ENCODE measurements around the gene NTNG2. TPM values are rescaled to one million over a fixed set of nuclear protein-coding genes. Genes with fewer than 3 reads are reported as not detected.

Gene NTNG2
- total RNA-seq, 4 donors from 2014 or later, result 0.44 to 1.2 (median 0.75) TPM

DNA sequence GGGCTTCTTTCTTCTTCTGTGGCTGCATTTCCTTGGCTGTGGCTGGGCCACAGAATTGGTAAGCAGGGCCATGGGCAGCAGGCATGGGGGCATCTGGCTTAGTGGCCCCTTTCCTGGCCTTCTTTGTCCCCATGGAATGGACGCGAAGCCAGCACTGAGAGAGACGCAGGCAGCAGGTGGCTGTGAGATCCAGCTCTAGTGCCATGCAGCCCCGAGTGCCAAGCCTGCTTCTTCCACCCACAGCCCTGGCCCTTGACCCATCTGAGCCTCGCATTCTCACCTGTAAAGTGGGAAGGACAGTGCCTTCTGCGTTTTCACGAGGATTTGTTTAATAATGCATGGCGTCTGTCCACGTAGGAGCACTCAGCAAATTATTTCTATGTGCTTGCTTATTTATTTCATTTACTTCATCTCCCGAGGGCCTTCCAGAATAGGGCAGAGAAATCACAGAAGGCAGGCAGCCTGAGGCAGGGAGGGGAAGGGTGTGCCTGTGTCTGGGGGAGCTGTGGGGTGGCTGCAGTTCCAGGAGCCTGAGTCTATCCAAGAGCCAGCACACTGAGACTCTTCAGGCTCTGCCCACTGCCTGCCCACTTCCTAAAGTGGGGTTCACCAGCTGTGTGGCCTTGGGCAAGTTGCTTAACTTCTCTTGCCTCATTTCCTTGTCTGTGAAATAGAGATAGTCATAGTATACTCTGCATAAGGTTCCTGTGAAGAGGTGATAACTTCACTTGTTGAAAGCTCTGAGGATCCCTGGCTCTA lies 55.2 kb downstream of the NTNG2 start:
- Histone ChIP-seq H3K4me1 (peaks cover 4 to 10% of the 10 kb centered on the region in 2 donors), H3K4me3 (replicated peaks in 1 of 3) (no peak overlapping the region), H3K9me3 (no peaks in the 10 kb centered on the region), H3K36me3 (no peaks in the 10 kb centered on the region), H3K27me3 (no peaks in the 10 kb centered on the region), H3K27ac (no peak overlapping the region)
- DNase-seq, result no peak
- intact Hi-C loops (cut with DNase I), result no loop called here
- 78 to 80% methylated on average over 10 of the region's 10 CpGs for WGBS, 2 donors
- TF ChIP-seq POLR2A (IDR thresholded peaks at IDR 0.05), result no peak
- TF ChIP-seq, protein P1, sequence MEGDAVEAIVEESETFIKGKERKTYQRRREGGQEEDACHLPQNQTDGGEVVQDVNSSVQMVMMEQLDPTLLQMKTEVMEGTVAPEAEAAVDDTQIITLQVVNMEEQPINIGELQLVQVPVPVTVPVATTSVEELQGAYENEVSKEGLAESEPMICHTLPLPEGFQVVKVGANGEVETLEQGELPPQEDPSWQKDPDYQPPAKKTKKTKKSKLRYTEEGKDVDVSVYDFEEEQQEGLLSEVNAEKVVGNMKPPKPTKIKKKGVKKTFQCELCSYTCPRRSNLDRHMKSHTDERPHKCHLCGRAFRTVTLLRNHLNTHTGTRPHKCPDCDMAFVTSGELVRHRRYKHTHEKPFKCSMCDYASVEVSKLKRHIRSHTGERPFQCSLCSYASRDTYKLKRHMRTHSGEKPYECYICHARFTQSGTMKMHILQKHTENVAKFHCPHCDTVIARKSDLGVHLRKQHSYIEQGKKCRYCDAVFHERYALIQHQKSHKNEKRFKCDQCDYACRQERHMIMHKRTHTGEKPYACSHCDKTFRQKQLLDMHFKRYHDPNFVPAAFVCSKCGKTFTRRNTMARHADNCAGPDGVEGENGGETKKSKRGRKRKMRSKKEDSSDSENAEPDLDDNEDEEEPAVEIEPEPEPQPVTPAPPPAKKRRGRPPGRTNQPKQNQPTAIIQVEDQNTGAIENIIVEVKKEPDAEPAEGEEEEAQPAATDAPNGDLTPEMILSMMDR (IDR thresholded peaks at IDR 0.05), result no peak

DNA sequence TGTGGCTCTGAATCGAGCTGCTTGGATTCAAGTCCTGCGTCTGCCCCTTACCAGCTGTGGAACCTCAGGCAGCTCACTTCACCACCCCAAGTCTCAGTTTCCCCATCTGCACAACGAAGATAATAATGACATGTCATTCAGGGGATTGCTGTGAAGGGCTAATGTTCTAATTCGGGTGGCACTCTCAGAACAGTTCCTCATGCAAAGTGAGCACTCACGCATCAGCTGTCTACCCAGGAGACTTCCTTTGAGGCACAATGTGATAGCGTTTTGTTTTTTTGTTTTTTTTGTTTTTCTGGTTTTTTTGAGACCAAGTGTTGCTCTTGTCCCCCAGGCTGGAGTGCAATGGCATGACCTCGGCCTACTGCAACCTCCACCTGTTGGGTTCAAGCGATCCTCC lies 56.4 kb downstream of the NTNG2 start:
- intact Hi-C loops (cut with DNase I), result no loop called here
- Histone ChIP-seq H3K9me3 (no peaks in the 10 kb centered on the region), H3K4me1 (peaks cover 4 to 10% of the 10 kb centered on the region in 2 donors), H3K27ac (no peak overlapping the region), H3K36me3 (no peaks in the 10 kb centered on the region), H3K4me3 (replicated peaks in 1 of 3) (no peak overlapping the region), H3K27me3 (no peaks in the 10 kb centered on the region)
- 84 to 86% methylated on average over 8 of the region's 8 CpGs for WGBS, 2 donors
- no peak for DNase-seq
- TF ChIP-seq, protein P1 (IDR thresholded peaks at IDR 0.05), result no peak
- no peak for TF ChIP-seq POLR2A (IDR thresholded peaks at IDR 0.05)

DNA sequence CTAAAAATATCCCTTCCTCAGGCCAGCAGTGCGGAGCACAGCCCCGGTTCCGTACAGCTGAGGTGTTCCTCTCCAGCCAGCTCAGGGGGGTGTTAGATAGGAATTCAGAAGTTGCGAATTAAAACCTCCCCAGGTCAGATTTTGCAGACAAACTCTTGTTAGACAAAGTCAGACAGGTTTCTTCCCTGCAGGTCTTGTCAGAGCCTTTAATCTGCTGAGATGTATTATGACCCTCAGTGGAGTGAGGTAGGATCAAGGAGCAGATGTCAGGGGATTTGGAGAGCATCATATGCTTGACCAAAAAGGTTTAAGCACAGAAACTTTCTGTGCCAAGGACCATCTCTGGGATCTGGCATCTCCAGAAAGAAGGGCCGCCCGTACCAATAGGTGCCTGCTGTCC lies 60.1 kb downstream of the NTNG2 start:
- no peaks in the 10 kb centered on the region for H3K9me3 ChIP-seq
- H3K27ac ChIP-seq, result no peak overlapping the region
- H3K4me1 ChIP-seq, result no peaks in the 10 kb centered on the region
- H3K27me3 ChIP-seq, result no peaks in the 10 kb centered on the region
- DNase-seq, result no peak
- no peaks in the 10 kb centered on the region for H3K36me3 ChIP-seq
- intact Hi-C loops (cut with DNase I), result no loop called here
- no peak for TF ChIP-seq POLR2A (IDR thresholded peaks at IDR 0.05)
- TF ChIP-seq, protein P1 (IDR thresholded peaks at IDR 0.05), result no peak
- 86 to 87% methylated on average over 6 of the region's 6 CpGs for WGBS, 2 donors
- no peak overlapping the region for H3K4me3 ChIP-seq (replicated peaks in 1 of 3)

DNA sequence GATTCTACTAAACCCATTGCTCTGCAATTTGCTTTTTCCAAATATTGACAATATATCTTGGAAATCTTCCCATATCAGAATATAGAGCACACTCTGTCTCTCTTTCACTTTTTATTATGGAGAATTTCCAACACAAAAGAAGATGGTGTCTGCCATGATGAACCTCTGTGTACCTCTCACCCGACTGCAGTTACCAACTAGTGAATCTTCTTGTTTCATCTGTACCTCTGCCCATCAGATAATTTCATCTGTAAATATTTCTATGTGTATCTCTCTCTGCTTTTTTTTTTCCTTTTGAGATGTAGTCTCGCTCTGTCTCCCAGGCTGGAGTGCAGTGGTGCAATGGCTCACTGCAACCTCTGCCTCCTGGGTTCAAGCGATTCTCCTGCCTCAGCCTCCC lies 62.8 kb downstream of the NTNG2 start:
- no peaks in the 10 kb centered on the region for H3K36me3 ChIP-seq
- H3K27ac ChIP-seq, result no peak overlapping the region
- intact Hi-C loops (cut with DNase I), result no loop called here
- DNase-seq, result no peak
- no peaks in the 10 kb centered on the region for H3K27me3 ChIP-seq
- no peaks in the 10 kb centered on the region for H3K9me3 ChIP-seq
- no peaks in the 10 kb centered on the region for H3K4me1 ChIP-seq
- no peak for TF ChIP-seq POLR2A (IDR thresholded peaks at IDR 0.05)
- TF ChIP-seq, protein P1 (IDR thresholded peaks at IDR 0.05), result no peak
- no peak overlapping the region for H3K4me3 ChIP-seq (replicated peaks in 1 of 3)
- 88 to 93% methylated on average over 3 of the region's 3 CpGs for WGBS, 2 donors

DNA sequence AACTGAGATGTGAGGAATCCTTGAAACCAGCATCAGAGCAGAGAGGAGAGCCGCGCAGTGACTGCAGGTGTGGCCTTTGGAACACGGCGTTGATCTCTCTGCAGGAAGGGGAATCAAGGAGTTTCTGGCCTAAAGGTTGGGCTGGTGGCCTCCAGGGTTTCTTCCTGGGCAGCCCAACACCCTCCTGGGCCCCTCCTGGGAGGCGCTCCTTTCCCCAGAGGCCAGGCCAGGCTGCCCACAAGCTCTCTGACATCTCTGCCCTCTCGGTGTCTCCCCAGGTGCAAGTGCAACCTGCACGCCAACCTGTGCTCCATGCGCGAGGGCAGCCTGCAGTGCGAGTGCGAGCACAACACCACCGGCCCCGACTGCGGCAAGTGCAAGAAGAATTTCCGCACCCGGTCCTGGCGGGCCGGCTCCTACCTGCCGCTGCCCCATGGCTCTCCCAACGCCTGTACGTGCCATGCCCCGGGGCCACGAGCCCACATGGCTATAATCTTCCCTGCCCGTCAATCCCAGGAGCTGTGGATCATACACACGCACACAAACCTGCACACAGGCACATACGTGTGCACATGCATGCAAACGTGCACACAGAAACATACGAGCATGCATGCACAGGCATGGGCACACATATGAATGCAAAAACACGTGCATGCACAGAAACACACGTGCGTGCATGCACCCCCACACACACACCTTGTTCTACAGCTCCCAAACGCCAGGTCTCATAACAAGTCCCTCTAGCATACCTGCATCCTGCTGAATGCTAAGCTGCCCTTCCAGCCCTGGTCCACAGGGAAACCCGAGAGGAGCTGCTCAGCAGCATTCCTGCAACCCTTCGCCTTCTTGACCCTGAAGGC lies 64.9 kb downstream of the NTNG2 start:
- H3K4me1 ChIP-seq, result no peaks in the 10 kb centered on the region
- H3K27ac ChIP-seq, result no peak overlapping the region
- H3K4me3 ChIP-seq (replicated peaks in 1 of 3), result no peak overlapping the region
- TF ChIP-seq POLR2A (IDR thresholded peaks at IDR 0.05), result no peak
- TF ChIP-seq, protein P1 (IDR thresholded peaks at IDR 0.05), result no peak
- intact Hi-C loops (cut with DNase I), result no loop called here
- WGBS, 2 donors, result 88 to 91% methylated on average over 25 to 33 of the region's 34 CpGs
- H3K9me3 ChIP-seq, result no peaks in the 10 kb centered on the region
- no peak for DNase-seq
- H3K36me3 ChIP-seq, result no peaks in the 10 kb centered on the region
- no peaks in the 10 kb centered on the region for H3K27me3 ChIP-seq
